ENCODE results near the gene C10orf120.

The C10orf120 gene

DNA sequence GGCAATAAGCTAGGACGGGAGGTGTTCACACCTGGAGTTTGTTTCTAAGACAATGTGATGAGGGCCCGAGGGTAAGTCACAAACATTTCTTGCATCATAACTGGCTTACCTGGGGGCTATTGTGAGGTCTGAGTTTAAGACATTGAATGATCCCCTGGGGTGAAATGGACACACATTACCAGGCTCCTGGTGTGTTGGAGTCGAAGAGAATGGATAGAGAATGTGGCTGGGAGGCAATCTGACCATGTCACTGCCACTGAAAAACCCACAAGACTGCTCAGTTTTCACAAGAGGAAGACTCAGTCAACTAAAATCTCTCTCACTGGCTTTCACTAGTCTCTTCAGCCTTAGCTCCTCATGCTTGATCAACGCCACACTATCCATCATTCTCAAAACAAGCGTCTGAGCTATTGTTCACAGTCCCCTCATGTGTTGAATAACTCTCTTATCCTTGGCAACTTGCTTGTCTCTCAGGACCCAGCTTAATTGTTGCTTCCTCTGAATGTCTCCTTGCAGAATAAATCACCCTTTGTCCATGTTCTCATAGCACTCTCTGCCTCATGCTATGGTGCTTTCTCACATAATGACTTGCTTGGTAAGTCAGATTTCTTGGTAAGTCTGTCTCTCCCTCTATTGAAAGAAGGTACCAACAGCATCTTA lies at the start of gene C10orf120:
Gene C10orf120 (minus strand): TSS at position 51 of the 660 bp plus-strand sequence. CDS start 56 bp downstream, outside the sequence.
- DNase-seq (ENCODE audit: low read depth in 2 of 2): no peak

- no peak for DNase-seq (ENCODE audit: low read depth in 2 of 2)
Observed at GRCh38 chr10:122748496-122748895, 48.9 kb upstream of the C10orf120 start.

GRCh38 chr10:122746408-122746807 lies 46.8 kb upstream of the C10orf120 start:
- DNase-seq (ENCODE audit: low read depth in 2 of 2): no peak

DNA sequence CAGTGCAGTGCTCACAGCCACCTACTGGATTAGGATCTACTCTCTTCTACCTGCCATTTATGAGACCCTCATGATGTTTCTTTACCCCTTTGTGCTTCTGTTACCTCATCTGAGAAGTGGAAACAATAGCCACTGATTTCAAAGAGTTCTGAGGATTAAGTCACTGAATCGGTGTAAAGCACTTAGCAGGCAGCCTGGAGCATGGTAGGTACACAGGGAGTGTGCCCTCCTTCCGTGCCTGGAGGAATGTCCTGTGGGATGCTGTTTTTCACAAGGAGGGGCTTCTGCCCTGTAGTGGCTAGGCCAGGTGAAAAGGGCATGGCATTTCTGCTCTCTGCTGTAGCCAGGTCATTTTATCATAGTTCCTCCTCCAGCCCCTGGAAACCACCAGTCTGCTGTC lies 44.6 kb upstream of the C10orf120 start:
- DNase-seq (ENCODE audit: low read depth in 2 of 2): no peak

GRCh38 chr10:122740640-122741039 lies 41.0 kb upstream of the C10orf120 start:
- no peak for DNase-seq (ENCODE audit: low read depth in 2 of 2)

GRCh38 chr10:122738031-122738430 lies 38.4 kb upstream of the C10orf120 start:
- DNase-seq (ENCODE audit: low read depth in 2 of 2): no peak

- no peak for DNase-seq (ENCODE audit: low read depth in 2 of 2)
Observed at GRCh38 chr10:122733931-122734665, 34.5 kb upstream of the C10orf120 start.

GRCh38 chr10:122733443-122733842 lies 33.8 kb upstream of the C10orf120 start:
- DNase-seq (ENCODE audit: low read depth in 2 of 2): no peak

- DNase-seq (ENCODE audit: low read depth in 2 of 2): no peak
Observed at GRCh38 chr10:122730238-122730637, 30.6 kb upstream of the C10orf120 start.

GRCh38 chr10:122729126-122729525 lies 29.5 kb upstream of the C10orf120 start:
- no peak for DNase-seq (ENCODE audit: low read depth in 2 of 2)

DNA sequence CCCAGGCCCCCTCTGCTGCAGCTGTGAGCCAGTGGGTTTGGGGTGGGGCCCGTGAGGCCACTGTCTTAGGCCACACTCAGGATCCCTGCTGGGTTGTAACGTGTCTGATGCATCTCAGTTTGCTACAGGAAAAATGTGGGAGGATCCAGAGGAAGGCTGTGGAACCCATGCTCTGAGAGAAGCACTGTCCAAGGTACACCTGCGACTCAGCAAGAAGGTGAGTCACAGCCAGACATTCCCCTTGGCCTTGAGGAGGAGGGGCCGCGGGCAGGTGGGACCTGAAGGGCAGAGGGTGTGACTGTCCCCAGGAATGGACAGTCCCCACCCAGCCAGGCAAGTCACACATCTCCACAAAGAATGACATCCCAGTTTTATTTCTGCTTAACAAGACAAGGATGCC lies 27.8 kb upstream of the C10orf120 start:
- DNase-seq (ENCODE audit: low read depth in 2 of 2): no peak

DNA sequence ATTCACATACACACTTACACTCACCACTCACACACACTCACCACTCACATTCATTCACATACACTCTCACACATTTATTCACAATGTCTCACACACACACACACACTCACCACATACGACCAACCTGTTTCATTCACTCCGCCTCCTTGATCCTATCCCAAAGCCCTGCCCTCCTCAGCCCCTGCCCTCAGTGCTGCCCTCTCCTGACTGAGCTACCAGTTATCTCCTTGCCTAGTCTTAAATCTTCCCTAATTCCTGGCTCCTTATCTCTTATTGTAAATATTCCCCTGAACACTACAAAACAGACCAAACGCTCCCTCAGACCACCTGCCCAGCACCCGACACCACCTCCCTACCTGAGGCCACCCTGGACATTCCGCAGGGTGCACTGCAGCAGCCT lies 26.1 kb upstream of the C10orf120 start:
- DNase-seq (ENCODE audit: low read depth in 2 of 2): no peak

DNA sequence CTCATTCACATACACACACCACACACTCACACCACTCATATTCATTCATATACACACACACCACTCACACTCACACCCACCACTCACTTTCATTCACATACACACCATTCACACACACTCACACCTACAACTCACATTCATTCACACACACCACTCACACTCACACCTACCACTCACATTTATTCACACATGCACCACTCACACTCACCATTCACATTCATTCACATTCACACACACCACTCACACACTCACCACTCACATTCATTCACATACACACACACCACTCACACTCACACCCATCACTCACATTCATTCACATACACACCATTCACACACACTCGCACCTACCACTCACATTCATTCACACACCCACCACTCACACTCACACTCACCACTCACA lies 25.4 kb upstream of the C10orf120 start:
- DNase-seq (ENCODE audit: low read depth in 2 of 2): no peak

GRCh38 chr10:122721111-122721510 lies 21.5 kb upstream of the C10orf120 start:
- DNase-seq (ENCODE audit: low read depth in 2 of 2): no peak

DNA sequence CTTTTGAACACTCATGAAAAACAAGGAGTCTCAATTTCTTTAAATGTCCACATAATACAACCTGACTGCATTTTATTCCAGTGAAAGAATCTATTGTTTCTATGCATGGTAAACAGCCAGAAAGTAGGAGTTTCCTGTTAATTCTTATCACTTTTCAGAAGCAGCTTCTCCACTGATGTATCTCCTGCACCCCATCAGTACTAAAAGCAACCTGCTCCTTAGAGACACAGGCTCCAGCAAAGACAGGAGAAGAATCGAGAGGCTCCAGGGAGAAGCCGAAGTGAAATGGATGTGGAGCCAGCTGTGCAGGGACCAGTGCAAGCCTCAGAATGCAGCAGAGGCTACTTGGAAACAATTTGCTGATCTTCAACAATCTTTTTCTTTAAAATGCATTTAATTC lies 16.4 kb upstream of the C10orf120 start:
- no peak for DNase-seq (ENCODE audit: low read depth in 2 of 2)

DNA sequence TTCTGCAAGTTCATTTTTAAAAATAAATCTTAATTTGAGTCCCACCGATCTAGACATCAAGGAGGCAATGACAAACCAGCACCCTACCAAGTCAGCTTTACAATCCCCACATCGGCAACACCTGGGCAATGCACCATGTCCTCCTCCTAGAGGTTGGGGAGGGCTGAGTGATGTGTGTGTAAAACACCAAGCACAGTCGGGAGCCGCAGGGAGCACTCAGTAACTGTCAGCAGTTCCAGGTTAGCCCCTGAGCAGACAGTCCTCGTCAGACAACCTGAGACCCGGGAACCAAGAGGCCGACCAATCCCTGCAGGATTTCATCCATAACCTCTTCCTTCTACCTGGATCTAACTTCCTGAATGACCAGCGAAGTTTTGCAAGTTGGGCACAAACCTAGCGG lies 15.9 kb upstream of the C10orf120 start:
- no peak for DNase-seq (ENCODE audit: low read depth in 2 of 2)

GRCh38 chr10:122713091-122713885 lies 13.6 kb upstream of the C10orf120 start:
- DNase-seq (ENCODE audit: low read depth in 2 of 2): no peak

GRCh38 chr10:122710576-122710975 lies 10.9 kb upstream of the C10orf120 start:
- DNase-seq (ENCODE audit: low read depth in 2 of 2): no peak

- no peak for DNase-seq (ENCODE audit: low read depth in 2 of 2)
Observed at GRCh38 chr10:122709971-122710370, 10.3 kb upstream of the C10orf120 start.

DNA sequence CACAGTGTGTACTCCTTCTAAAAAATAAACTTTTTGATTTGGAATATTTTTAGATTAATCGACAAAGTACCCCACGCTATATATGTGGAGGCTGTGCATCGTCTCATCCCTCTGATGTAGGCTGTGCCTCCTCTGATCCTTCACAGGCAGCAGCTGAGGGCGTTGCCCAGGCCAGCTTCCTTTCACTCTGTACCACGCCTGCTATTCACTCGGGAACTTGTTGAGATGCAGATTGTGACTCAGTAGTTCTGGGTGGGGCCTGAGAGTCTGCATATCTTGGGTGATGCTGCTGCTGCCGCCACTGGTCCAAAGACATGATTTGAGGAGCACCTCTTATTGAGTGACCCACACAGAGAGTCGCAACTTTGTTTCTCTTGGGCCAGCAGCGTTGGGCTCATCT lies 7.9 kb upstream of the C10orf120 start:
- no peak for DNase-seq (ENCODE audit: low read depth in 2 of 2)

DNA sequence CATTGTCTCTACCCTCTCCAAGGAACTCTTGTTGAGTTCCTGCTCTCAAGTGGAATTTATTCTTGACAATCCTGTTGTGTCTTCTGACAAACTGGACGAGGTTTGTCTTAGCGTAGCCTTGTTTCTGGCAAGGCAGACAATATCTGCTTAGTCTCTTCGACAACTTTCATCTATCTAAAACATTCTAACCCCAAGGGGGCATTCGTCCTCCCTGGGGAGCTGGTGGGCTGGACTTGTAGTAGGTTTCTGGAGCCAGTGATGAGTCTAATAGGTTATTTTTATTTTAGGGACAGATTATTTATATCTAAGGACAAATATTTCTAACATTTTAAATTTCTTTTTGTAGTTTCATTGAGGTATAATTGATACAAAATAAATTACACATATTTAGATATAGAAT lies 7.3 kb upstream of the C10orf120 start:
- DNase-seq (ENCODE audit: low read depth in 2 of 2): no peak

- no peak for DNase-seq (ENCODE audit: low read depth in 2 of 2)
Observed at GRCh38 chr10:122706467-122706866, 6.8 kb upstream of the C10orf120 start.

Measured in stimulated activated CD8-positive, alpha-beta memory T cell treated with anti-CD3 and anti-CD28 coated beads, Interleukin-7, amount 100 ng/mL, for 4 hours (primary cell).